DND-41 (cell line): Measurements from ENCODE around the gene NPW.

ENCODE experiments used
- ATAC-seq: fragments of 200-7000 bp; cut with Tn5 transposase; 3 replicates; pipeline ENCODE4 v1.9.1; 2021; ENCODE audit warnings: low read depth; ENCODE audit not compliant: insufficient read depth
- DNase-seq: peaks from one replicate; pipeline ENCODE4 v3.0.0-alpha.2; 2020
- H2AFZ ChIP-seq: 2 replicates; pipeline ENCODE4 v1.6.0; 2012; ENCODE audit warnings: low read depth, low read length
- H3K27ac ChIP-seq: 2 replicates; pipeline ENCODE4 v1.5.1; 2012; ENCODE audit warnings: low read length, inconsistent platforms
- H3K27me3 ChIP-seq: fragments of 200-600 bp; sonication (generic); 2 replicates; pipeline ENCODE4 v1.6.0; 2012; ENCODE audit warnings: low read length, mild to moderate bottlenecking, inconsistent platforms; ENCODE audit not compliant: insufficient read depth, poor library complexity
- H3K36me3 ChIP-seq: 2 replicates; pipeline ENCODE4 v1.5.1; 2012; ENCODE audit warnings: low read length, inconsistent platforms; ENCODE audit not compliant: insufficient read depth
- H3K4me1 ChIP-seq: 2 replicates; pipeline ENCODE4 v1.5.1; 2012; ENCODE audit warnings: mild to moderate bottlenecking, low read length; ENCODE audit not compliant: insufficient read depth
- H3K4me2 ChIP-seq: 2 replicates; pipeline ENCODE4 v1.6.0; 2012; ENCODE audit warnings: mild to moderate bottlenecking, moderate library complexity, low read length, inconsistent platforms; ENCODE audit not compliant: insufficient read depth
- H3K4me3 ChIP-seq, 2 experiments: fragments of 200-600 bp in 1 of 2; shearing (Covaris generic) in 1 of 2; 2 replicates each; pipeline ENCODE4 v1.5.1; 2012 to 2016; ENCODE audit warnings: inconsistent platforms in 2 of 2, low read length in 2 of 2, mild to moderate bottlenecking in 2 of 2, low read depth in 1 of 2, moderate library complexity in 1 of 2
- H3K79me2 ChIP-seq: 2 replicates; pipeline ENCODE4 v1.6.0; 2012; ENCODE audit warnings: low read length, inconsistent platforms; ENCODE audit not compliant: insufficient read depth
- H3K9ac ChIP-seq: 2 replicates; pipeline ENCODE4 v1.6.0; 2012; ENCODE audit warnings: low read depth, mild to moderate bottlenecking, inconsistent platforms, low read length, moderate library complexity
- H3K9me3 ChIP-seq: 2 replicates; pipeline ENCODE4 v1.5.1; 2012; ENCODE audit warnings: low read length, moderate library complexity, mild to moderate bottlenecking, inconsistent platforms; ENCODE audit not compliant: insufficient read depth, severe bottlenecking
- H4K20me1 ChIP-seq: 2 replicates; pipeline ENCODE4 v1.6.0; 2012; ENCODE audit warnings: low read length; ENCODE audit not compliant: insufficient read depth
- EZH2 ChIP-seq: IDR thresholded peaks from 3 replicates; pipeline ENCODE4 v1.6.1; 2012; ENCODE audit warnings: borderline replicate concordance, low read depth, mild to moderate bottlenecking, moderate library complexity, low read length, inconsistent platforms; ENCODE audit not compliant: severe bottlenecking
- TF ChIP-seq, protein P1 (sequence below): IDR thresholded peaks from 2 replicates; pipeline ENCODE4 v1.5.1; 2012; ENCODE audit warnings: borderline replicate concordance, low read length, moderate library complexity, mild to moderate bottlenecking; ENCODE audit not compliant: poor library complexity, severe bottlenecking; ENCODE audit errors: extremely low read depth

Gene NPW

DNA sequence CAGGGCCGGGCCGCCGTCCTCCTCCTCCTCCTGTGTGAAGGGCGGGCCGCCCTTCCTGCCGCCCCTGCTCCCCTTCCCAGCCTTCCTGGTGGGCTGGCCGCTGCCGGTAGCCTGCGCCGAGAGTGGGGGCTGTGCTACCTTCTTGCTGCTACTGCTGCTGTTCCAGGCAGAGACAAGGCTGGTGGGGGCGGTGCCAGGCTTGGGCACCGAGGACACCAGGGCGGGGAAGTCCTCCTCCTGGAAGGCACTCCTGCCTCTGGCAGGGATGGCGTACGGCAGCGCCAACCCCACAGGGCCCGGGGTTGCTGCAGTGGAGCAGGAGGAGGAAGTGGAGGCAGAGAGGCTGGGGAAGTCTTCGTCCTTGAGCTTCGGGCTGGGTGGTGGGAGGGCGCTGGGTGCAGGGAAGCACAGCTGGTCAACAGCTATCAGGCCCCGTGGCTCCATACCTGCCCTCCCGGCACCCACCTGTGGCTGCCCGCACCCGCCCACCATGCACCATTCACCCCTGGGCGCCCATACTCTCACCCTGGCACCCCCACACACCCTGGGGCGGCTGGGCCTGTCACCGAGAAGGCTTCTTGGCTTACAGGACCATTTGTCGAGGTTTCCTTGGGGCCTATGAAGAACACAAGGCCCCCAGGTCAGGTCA lies 19.6 kb upstream of the NPW start:
- Histone ChIP-seq H3K27ac (no peak overlapping the region), H3K4me3 (no peak overlapping the region), H4K20me1 (peaks cover 41% of the 10 kb centered on the region), H3K36me3 (peaks cover 81% of the 10 kb centered on the region), H3K27me3 (no peaks in the 10 kb centered on the region), H3K4me1 (no peaks in the 10 kb centered on the region), H3K4me2 (no peak overlapping the region), H3K9me3 (no peaks in the 10 kb centered on the region), H2AFZ (no peak overlapping the region), H3K79me2 (peaks cover 18% of the 10 kb centered on the region), H3K9ac (no peak overlapping the region)
- no peak for ATAC-seq
- no peak for TF ChIP-seq EZH2
- TF ChIP-seq, protein P1, sequence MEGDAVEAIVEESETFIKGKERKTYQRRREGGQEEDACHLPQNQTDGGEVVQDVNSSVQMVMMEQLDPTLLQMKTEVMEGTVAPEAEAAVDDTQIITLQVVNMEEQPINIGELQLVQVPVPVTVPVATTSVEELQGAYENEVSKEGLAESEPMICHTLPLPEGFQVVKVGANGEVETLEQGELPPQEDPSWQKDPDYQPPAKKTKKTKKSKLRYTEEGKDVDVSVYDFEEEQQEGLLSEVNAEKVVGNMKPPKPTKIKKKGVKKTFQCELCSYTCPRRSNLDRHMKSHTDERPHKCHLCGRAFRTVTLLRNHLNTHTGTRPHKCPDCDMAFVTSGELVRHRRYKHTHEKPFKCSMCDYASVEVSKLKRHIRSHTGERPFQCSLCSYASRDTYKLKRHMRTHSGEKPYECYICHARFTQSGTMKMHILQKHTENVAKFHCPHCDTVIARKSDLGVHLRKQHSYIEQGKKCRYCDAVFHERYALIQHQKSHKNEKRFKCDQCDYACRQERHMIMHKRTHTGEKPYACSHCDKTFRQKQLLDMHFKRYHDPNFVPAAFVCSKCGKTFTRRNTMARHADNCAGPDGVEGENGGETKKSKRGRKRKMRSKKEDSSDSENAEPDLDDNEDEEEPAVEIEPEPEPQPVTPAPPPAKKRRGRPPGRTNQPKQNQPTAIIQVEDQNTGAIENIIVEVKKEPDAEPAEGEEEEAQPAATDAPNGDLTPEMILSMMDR, result no peak
- no peak for DNase-seq

DNA sequence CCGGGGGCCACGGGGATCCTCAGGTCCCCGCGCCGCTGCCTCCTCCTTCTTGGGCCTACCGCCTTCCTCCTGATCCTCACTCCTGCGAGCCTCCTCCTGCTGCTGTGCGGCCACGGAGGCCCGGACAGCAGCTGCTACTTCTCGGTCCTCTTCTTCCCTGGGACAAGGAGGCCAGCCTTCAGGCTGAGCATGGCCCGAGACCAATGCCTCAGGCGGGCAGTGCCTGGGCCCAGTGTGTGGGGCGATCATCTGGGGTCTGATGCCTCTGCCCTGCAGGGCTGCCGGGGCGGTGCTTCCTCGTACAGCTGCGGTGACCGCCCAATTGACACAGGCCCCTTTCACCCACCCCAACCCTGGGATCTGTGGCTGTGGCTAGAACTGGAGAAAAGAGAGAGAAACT lies 18.6 kb upstream of the NPW start:
- peaks cover 28% of the 10 kb centered on the region for H3K79me2 ChIP-seq
- no peak overlapping the region for H3K9ac ChIP-seq
- no peak overlapping the region for H3K27ac ChIP-seq
- H3K9me3 ChIP-seq, result no peaks in the 10 kb centered on the region
- H2AFZ ChIP-seq, result no peak overlapping the region
- H3K27me3 ChIP-seq, result no peaks in the 10 kb centered on the region
- peaks cover 90% of the 10 kb centered on the region for H3K36me3 ChIP-seq
- H4K20me1 ChIP-seq, result peaks cover 52% of the 10 kb centered on the region
- peaks cover 7% of the 10 kb centered on the region; the same call in 1 of the 2 replicates for H3K4me1 ChIP-seq
- H3K4me3 ChIP-seq, result no peak overlapping the region
- TF ChIP-seq EZH2, result no peak
- TF ChIP-seq, protein P1, result no peak
- ATAC-seq, result no peak
- no peak overlapping the region for H3K4me2 ChIP-seq
- no peak for DNase-seq

DNA sequence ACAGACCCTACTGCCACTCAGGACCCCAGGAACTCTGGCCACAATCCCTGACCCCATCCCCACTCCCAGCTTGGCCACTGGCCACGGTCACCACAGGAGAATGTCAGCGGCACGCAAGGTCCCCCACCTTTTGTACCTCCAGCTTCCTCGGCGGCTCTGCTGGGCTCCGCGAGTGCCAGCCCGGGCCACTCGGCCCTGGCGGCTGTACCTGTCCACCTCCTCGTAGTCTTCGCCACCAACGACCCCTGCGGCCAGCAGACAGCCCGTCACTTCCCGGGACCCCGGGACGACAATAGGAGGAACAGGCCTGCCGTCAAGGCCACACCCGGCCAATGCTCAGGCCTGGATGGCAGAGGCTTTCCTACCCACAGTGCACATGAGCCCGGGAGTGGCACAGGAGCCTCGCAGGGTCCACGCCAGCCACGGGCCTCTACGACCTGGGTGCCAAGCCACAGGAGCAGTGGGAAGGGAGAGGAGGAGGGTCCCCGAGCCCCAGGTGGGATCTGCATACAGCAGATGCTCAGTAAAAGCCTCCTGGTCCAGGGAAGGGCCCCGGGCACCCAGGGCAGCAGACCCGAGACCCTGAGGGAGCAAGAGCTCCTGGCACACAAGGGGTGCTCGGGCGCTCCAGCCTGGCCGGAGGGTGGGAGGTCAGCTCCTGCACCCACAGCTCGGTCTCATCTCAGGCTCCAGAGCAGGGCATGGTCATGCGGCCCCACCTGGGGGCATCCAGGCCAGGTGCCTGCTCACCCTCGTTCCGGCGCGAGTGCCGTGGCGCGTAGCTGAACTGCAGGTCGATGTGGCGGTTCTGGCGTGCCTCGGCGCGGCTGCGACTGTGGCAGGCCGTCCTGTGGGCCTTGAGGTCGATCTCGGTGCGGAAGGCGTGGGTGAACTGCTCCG lies 17.9 kb upstream of the NPW start:
- H3K4me3 ChIP-seq, result no peak overlapping the region
- peaks cover 13% of the 10 kb centered on the region for H3K4me1 ChIP-seq
- no peak for DNase-seq
- H3K9me3 ChIP-seq, result no peaks in the 10 kb centered on the region
- H4K20me1 ChIP-seq, result peaks cover 57% of the 10 kb centered on the region
- no peak overlapping the region for H3K27ac ChIP-seq
- no peak overlapping the region for H3K9ac ChIP-seq
- no peak for ATAC-seq
- TF ChIP-seq EZH2, result no peak
- TF ChIP-seq, protein P1, result no peak
- peaks cover 94% of the 10 kb centered on the region for H3K36me3 ChIP-seq
- H2AFZ ChIP-seq, result no peak overlapping the region
- H3K4me2 ChIP-seq, result no peak overlapping the region
- peaks cover 35% of the 10 kb centered on the region for H3K79me2 ChIP-seq
- H3K27me3 ChIP-seq, result no peaks in the 10 kb centered on the region
